NCI-H2107 treated with DMSO at 0.1 percent for 48 hours (cell line): ENCODE measurements around the gene ATF6.
"Not testable (repeated sequence)": the region's sequence is repeated elsewhere in the genome, so short reads cannot be mapped to it uniquely, and the experiment has no call there.

ENCODE experiments used
- DNase-seq: peaks from one replicate; lab custom pipeline; 2025; ENCODE audit not compliant: unreplicated experiment; lab: John Stamatoyannopoulos, UW

The ATF6 gene

DNA sequence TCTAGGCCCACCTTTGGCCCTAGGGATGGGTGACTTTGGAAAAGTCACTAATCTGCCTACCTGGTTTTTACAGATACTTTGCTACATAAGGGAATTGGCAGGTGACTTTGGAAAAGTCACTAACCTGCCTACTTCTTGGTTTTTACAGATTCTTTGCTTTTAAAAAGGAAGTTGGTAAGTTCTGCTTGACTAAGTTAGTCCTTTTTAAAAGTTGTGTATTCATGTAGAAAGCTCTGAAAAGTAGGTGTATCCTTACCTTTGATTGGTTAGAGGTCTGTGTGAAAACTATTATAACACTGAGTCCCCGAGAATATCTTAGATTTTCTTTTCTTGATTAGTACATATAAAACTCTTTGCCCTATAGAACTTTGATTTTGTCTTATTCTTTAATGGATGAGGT, 12.4 kb downstream of the ATF6 start:
- DNase-seq: no peak

DNA sequence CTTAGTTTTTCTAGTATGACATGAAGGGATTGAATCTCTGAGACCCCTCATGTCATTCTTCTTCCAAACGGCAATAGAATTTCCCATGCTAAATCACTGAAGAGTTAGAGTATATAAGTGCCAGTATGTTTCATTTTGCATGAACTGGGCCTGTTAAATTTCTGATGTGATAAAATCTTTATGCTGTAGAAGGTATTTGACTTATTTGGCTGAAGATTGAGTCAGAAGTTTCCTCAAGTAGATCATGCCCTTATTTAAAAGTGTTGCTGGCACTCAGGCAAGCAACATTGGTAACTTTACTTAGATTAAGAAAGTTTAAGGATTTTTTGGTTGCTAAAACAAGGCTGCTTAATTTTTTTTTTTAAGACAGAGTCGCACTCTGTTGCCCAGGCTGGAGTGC, 13.3 kb downstream of the ATF6 start:
- DNase-seq: no peak

DNA sequence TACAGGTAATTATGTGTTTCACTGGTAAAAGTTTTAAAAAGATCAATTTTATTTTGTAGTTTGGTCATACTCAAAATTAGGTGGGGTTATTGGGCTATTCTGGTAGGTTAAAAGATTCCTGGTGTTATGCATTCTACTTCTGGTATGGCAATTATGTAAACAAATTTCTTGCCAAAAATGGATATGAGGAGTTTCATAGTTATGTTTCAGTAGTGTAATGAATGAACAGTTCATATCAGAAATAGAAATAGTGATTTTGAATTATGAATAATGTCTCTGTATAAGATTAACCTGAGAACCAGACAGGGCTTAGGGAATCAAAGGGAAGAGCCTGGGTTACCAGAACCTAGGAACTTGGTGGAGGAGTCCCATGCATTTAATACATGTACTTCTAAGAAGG, 15.9 kb downstream of the ATF6 start:
- no peak for DNase-seq

DNA sequence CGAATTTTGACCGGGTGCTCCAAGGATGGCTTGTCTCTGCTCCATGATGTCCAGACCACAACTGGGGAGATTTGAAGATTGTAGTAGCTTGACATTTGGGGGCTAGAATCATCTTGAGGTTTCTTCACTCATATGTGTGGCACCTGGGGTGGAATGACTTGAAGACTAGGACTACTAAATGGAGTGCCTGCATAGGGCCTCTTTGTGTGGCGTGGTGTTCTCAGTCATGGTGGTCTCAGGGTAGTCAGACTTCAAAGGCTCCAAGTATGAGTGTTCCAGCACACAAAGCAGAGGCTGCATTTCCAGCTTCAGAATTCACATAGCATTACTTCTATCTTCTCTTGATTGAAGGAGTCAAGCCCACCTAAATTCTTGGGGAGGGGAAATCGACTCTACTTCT, 16.8 kb downstream of the ATF6 start:
- no peak for DNase-seq

DNA sequence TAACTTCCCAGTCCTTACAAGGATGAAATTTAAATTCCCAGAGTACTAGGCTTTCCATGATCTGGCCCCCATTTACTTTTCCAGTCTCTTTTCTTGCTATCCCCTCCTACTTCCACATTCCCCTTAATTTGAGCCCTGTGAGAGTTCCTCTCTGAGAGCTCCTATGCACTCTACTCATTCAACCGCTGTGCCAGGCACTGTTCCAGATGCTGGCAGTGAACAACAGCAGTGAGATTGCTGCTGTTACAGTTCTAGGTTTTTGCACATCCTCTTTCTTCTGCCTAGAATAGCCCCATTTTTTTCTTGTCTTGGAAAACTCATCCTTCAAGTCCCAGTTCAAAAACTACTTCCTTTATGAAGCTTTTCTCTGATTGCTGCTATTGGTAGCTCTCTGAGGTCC, 18.8 kb downstream of the ATF6 start:
- DNase-seq: no peak

DNA sequence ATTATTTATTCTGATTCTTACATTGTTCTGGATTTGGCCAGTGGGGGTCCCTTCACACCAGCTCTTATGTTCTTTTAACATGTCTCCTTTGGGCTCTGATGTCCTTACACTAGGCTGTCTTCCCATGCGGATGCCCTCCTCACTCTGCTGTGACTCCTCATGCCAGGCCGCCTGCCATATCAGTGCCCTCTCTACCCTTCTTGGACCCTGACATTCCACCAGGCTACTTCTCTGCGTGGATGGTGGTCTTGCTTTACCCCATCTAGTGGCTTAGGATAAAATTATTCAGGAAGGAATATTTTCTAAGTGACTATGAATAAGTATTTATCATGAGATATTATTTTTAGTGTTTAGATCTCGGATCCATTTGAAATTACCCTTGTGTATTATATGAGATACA, 21.2 kb downstream of the ATF6 start:
- DNase-seq: no peak

DNA sequence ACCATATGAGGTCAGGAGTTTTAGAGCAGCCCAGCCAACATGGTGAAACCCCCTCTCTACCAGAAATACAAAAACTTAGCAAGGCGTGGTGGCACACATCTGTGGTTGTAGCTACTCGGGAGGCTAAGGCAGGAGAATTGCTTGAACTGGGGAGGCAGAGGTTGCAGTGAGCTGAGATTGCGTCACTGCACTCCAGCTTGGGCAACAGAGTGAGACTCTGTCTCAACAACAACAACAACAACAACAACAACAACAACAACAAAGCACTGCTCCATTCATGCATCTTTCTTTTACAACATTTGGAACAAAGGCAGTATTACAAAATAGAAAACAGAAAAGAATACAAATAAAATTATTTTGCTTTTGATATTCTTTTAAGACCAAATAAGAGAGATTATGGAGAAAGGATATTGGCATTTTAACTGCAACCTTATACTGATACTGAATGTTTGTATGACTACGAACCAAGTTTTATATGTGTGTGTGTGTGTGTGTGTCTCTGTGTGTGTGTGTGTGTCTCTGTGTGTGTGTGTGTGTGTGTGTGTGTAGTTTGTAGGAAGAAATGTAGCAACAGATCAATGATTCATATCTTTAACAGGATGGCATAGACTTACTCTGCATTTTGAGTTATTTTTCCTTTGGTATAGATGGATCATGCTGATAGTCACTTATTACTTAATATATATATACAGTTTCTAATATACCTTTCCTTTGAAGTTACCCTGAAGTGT, 24.6 kb downstream of the ATF6 start:
- no peak for DNase-seq

DNA sequence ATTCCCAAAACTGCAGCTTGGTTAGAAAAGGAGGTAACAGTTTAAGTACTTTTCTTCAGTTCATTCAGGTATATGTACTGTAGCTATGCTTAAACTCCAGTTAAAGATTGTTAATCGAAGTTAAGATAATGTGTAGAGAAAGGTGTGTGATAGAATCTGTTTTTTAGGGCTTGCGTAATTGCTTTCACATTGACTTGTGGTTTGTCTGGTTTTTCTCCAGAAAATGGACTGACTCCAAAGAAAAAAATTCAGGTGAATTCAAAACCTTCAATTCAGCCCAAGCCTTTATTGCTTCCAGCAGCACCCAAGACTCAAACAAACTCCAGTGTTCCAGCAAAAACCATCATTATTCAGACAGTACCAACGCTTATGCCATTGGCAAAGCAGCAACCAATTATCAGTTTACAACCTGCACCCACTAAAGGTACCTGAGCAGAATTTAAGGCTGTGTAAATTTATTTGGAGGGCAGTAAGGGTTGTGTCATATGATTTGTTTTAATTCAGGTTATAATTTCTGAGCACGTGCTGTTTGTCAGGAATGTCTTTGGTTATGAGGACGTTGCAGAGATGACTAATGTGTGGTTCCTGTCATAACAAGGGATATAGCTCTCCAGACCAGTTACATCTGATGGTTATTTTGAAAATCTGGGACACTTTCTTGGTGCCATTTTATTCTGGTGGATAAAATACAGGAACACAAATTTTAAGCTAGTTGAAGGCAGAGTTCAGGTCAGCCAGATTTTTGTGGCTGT, 26.0 kb downstream of the ATF6 start:
- DNase-seq: no peak

DNA sequence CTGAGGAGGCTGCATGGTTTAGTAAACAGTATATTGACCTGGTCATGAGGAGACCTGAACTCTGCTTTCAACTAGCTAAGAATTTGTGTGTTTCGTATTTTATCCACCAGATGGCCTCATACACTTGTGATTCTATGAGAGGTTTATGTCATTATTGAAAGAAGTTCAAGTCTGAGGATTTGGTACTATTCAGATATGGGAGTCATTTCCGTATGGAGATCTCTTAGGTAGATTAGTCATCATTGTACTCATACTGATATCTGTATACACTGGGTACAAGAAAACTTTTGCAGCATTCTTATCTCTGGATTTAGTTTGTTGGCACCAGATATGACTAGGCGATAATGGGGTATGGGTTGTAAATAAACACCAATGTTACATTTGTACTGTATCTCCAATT, 26.6 kb downstream of the ATF6 start:
- peak; percentile 56 for DNase-seq

DNA sequence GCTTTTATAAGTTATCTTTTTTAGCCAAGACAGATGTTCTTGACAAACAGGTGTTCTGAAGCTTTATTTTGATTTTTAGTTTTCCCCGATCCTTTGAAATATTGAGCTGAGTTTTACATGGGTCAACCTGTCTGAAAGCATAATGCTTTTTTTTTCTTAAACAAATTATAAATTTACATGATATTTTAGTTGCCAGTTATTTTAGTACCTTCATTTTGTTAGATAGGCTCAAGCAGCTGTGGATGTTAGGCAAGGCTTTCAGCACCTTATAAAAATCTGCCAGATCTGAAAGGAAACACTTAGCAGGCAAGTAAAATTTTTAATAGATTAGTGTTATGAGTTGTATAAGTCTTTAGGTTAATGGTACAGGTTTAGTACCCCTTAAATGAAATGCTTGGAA, 33.7 kb downstream of the ATF6 start:
- DNase-seq: no peak

DNA sequence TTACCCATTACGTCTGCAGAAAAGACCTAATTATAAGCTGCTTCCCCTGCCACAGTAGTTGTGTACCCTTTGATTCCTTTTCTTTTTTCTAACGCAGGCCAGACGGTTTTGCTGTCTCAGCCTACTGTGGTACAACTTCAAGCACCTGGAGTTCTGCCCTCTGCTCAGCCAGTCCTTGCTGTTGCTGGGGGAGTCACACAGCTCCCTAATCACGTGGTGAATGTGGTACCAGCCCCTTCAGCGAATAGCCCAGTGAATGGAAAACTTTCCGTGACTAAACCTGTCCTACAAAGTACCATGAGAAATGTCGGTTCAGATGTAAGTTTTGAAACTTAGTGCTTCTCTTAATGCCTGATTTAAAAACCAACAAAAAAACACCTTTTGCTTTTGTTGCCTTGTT, 35.8 kb downstream of the ATF6 start:
- DNase-seq: no peak

DNA sequence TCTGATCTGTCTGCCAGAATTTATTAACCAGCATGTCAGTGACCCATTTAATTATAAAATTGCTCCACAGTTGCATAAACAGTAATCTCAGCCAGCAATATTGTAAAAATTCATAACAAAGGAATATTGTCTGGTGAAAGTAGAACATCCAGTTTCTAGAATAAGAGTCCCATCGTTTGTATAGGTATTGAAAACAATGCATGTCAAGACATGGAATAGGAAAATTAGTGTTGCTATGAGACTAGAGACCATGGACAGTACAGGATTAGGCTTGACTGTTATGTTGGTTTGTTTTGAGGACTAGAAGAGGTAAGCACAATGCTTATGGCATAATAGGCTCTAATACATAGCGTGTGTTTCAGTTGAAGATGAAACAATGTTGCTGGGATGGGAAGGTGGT, 37.1 kb downstream of the ATF6 start:
- DNase-seq: no peak

DNA sequence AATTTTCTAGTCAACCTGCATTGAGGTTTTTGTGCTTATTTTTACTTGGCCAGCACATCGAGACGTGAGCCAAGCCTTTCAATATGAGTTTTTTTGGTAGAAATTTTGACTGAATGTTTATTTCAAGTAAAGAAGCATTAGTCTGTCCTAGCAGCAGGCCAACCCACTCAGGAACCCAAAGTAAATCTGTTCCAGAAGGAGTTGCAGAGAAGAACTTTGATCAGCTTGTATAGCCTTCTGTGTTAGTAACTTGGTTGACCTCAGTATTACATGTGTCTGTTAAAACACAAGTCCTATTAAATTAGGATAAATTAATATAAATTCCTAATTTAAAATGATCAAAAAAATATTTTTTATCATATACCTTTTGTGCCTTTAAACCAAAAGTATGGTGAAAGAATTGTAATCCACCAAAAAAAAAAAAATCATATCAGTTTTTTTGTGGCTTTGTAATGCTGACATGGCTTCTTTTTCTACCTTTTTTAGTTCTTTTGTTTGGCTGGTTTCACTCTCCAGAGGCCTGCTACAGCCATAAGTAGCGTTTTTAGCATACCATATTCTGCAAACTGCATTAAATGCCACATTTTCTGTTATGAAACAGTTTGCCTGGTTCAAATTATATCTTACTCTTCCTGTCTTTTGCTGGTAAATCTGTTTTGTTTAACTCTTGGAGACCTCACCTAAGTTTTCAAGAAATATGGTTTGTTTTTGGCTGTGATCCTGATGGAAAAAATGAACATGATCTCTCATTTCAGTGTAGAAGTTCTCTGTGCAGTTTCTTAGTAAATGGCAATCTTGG, 39.5 kb downstream of the ATF6 start:
- DNase-seq: no peak

DNA sequence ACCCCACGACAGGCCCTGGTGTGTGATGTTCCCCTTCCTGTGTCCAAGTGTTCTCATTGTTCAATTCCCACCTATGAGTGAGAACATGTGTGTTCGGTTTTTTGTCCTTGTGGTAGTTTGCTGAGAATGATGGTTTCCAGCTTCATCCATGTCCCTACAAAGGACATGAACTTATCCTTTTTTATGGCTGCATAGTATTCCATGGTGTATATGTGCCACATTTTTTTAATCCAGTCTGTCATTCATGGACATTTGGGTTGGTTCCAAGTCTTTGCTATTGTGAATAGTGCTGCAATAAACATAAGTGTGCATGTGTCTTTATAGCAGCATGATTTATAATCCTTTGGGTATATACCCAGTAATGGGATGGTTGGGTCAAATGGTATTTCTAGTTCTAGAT, 43.1 kb downstream of the ATF6 start:
- DNase-seq: not testable (repeated sequence)

DNA sequence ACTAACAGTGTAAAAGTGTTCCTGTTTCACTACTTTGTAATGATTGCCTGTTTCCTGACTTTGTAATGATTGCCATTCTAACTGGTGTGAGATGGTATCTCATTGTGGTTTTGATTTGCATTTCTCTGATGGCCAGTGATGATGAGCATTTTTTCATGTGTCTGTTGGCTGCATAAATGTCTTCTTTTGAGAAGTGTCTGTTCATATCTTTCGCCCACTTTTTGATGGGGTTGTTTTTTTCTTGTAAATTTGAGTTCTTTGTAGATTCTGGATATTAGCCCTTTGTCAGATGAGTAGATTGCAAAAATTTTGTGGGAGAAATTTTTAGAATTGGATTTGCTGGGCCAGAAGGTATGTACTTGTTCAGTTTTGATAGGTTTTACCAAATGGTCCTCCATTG, 43.5 kb downstream of the ATF6 start:
- DNase-seq: not testable (repeated sequence)

DNA sequence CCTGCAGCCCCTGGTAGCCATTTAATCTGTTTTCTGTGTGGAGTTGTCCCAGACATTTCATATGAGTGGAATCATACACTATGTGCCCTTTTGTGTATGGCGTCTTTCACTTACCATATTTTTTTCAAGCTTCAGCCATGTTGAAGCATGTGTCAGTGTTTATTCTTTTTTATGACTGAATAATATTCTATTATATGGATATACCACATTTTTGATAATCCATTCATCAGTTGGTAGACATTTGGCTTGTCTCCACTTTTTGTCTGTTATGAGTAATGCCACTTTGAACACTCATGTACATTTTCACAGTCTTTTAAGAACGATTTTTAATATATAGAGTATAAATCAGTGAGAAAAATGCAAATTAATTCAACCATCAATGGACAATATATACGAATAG, 44.7 kb downstream of the ATF6 start:
- DNase-seq: no peak

DNA sequence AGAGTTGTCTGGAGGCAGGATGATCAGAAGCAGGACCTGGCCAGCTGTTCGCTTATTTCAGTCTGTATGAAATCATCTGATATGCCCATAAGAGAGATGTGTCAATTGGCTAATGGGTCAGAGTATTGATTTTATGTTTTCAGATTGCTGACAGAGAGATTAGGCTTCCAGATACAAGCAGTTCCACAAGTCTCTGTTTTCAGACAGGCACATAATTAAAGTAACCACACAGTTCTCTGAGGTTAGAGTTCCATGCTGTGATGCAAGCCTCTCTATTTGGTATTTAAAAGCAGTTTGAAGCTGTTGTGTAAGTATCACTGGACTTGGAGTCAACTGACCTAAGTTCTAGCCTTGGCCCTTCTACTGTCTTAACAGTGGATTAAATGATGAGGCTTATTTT, 50.1 kb downstream of the ATF6 start:
- peak; percentile 70 for DNase-seq

DNA sequence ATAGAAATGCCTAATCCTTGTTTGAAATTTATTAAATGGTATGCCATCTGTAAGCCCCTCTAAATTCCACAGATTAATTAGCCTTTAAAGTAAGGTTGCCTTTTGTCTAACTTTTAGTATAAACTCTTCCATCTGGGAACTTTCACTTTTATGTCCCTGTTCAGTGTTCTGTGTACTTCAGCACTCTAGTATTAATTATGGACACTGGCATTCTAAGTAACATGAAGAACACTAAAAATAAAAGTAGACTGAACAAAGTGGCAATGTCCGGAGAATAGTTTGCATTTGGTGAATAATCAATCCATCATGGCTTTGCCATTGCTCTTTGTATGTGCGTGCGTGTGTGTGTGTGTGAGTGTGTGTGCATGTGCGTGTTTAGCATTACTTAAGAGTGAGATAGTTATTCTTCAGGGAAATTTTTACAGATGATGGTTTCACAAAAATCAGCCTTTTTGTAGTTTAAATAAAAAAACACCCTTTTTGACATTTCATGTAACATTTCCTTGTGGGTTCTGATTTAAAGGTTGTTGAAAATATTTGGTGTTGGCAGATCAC, 51.1 kb downstream of the ATF6 start:
- no peak for DNase-seq

DNA sequence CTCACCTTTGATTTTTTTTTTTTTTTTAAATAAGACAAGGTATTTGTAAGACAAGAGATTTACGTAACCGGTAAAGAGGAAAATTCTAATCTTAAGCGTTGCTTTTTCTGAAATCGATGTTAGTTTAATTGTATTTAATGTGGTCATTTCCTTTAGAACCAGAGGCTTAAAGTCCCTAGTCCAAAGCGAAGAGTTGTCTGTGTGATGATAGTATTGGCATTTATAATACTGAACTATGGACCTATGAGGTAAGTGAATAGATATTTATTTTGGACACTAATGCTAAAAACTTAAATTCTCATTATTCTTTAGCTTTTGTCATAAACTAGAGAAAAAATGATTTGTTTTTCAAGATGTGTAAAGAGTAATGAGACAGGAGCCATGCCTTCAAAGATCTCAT, 54.8 kb downstream of the ATF6 start:
- DNase-seq: no peak

DNA sequence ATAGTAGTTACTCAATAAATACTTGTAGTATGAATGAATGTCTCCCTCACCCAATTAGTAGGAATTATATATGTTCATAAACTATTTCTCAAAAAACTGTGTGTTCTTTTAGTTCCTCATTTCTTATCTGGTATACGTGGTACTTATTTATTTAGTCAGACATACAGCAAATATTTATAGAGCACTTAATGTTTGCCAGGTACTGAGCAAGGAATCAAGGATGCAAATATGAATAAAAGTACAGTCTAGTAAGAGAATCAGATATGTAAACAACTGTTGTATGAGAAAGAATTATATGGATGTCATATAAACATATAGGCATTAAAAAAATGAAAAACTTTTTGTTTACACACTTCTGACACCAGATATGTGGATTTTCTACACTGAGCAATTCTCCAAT, 58.5 kb downstream of the ATF6 start:
- no peak for DNase-seq

DNA sequence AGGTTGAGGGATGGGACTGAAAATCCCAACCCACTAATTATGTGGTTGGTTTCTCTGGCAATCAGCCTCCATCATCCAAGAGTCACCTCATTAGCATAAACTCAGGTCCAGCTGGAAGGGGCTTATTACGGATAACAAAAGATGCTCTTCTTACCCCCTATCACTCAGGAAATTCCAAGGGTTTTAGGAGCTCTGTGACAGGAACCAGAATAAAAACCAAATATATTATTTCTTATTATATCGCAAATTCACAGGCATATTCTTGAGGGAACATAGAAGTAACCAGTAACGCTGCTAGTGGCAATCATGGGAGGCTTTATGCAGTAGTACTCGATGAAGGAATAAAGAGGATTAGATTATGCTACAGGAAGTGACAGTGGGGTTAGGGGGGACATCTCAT, 59.7 kb downstream of the ATF6 start:
- peak; percentile 30 for DNase-seq

DNA sequence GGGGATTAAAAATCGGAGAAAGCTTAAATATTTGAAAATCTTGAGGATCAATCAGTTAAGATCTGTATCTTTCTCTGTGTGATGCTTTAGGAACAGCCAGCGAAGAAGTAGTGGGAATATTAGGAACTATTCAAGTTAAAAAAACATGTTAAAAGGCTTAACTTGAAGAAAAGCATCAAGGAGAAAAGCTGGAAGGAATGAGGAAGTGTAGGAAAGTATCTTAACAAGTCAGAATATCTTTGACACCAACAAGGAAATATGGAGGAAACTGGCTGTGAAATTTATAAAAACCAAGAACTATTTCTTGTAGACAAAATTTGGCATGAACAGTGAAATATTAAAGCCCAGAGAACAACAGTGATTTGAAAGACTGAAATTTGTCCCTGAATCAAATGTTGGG, 60.4 kb downstream of the ATF6 start:
- no peak for DNase-seq
